H7 (cell line): ENCODE data around the gene RAB15. TPM values are rescaled to one million over a fixed set of nuclear protein-coding genes. Genes with fewer than 3 reads are reported as not detected.

Experiments used
- DNase-seq: peaks from one replicate; pipeline ENCODE4 v3.0.0; 2012
- H3K27me3 ChIP-seq: 2 replicates; pipeline ENCODE4 v1.6.0; 2011; ENCODE audit warnings: mild to moderate bottlenecking, low read length; ENCODE audit not compliant: control insufficient read depth, insufficient read depth
- H3K36me3 ChIP-seq: replicated peaks from 2 replicates; pipeline ENCODE4 v1.5.1; 2011; ENCODE audit warnings: low read length; ENCODE audit not compliant: control insufficient read depth, insufficient read depth
- H3K4me3 ChIP-seq: 2 replicates; pipeline ENCODE4 v1.5.1; 2011; ENCODE audit warnings: low read depth, mild to moderate bottlenecking, control low read depth, low read length, moderate library complexity; ENCODE audit not compliant: insufficient read depth
- total RNA-seq: library from RNA; depleted of rRNA; stranded (reverse); fragments of >200 nt; shearing (Covaris generic); gene quantifications from 2 replicates; pipeline ENCODE4 v1.2.3, GENCODE V29; 2014

Gene RAB15
- total RNA-seq, 1 experiment from 2014 or later = 48.3 TPM

GRCh38 chr14:64955297-64955696 is 16.8 kb downstream of the RAB15 start:
- H3K4me3 ChIP-seq = no peak overlapping the region
- DNase-seq = no peak
- H3K36me3 ChIP-seq = peaks cover 9% of the 10 kb centered on the region
- no peaks in the 10 kb centered on the region for H3K27me3 ChIP-seq

GRCh38 chr14:64954491-64955240 is 17.5 kb downstream of the RAB15 start:
- H3K4me3 ChIP-seq = no peak overlapping the region

GRCh38 chr14:64953661-64954060 is 18.5 kb downstream of the RAB15 start:
- H3K36me3 ChIP-seq = peaks cover 9% of the 10 kb centered on the region
- no peak overlapping the region for H3K4me3 ChIP-seq
- peak; percentile 3 for DNase-seq
- H3K27me3 ChIP-seq = no peaks in the 10 kb centered on the region

More at GRCh38 chr14:64954491-64955240, 17.5 kb downstream of the RAB15 start:
- DNase-seq = peak; percentile 20
- Histone ChIP-seq H3K27me3 (no peaks in the 10 kb centered on the region), H3K36me3 (peaks cover 9% of the 10 kb centered on the region)

GRCh38 chr14:64953310-64953654 is 18.9 kb downstream of the RAB15 start:
- H3K27me3 ChIP-seq = no peaks in the 10 kb centered on the region

GRCh38 chr14:64952598-64953309 is 19.4 kb downstream of the RAB15 start:
- Histone ChIP-seq H3K4me3 (no peak overlapping the region), H3K27me3 (no peaks in the 10 kb centered on the region), H3K36me3 (peaks cover 12% of the 10 kb centered on the region)
- peak; percentile 69 for DNase-seq

More at GRCh38 chr14:64953310-64953654, 18.9 kb downstream of the RAB15 start:
- no peak for DNase-seq
- Histone ChIP-seq H3K4me3 (no peak overlapping the region), H3K36me3 (peaks cover 10% of the 10 kb centered on the region)

- Histone ChIP-seq H3K36me3 (peaks cover 12% of the 10 kb centered on the region), H3K4me3 (no peak overlapping the region), H3K27me3 (no peaks in the 10 kb centered on the region)
- DNase-seq = no peak
These were observed 20.4 kb downstream of the RAB15 start for GRCh38 chr14:64951724-64952123.

- H3K4me3 ChIP-seq = no peak overlapping the region
- peaks cover 12% of the 10 kb centered on the region for H3K36me3 ChIP-seq
- DNase-seq = peak; percentile 4
These were observed 20.8 kb downstream of the RAB15 start for GRCh38 chr14:64951291-64951690.

GRCh38 chr14:64950889-64951288 is 21.2 kb downstream of the RAB15 start:
- no peak overlapping the region for H3K4me3 ChIP-seq

More at GRCh38 chr14:64951291-64951690, 20.8 kb downstream of the RAB15 start:
- no peaks in the 10 kb centered on the region for H3K27me3 ChIP-seq

GRCh38 chr14:64948612-64949210 is 23.4 kb downstream of the RAB15 start:
- no peaks in the 10 kb centered on the region for H3K27me3 ChIP-seq
- peak; percentile 9 for DNase-seq
- H3K4me3 ChIP-seq = no peak overlapping the region

More at GRCh38 chr14:64950889-64951288, 21.2 kb downstream of the RAB15 start:
- DNase-seq = no peak
- Histone ChIP-seq H3K36me3 (peaks cover 12% of the 10 kb centered on the region), H3K27me3 (no peaks in the 10 kb centered on the region)

GRCh38 chr14:64947710-64948611 is 24.2 kb downstream of the RAB15 start:
- DNase-seq = peak; percentile 23
- H3K36me3 ChIP-seq = peaks cover 12% of the 10 kb centered on the region
- no peaks in the 10 kb centered on the region for H3K27me3 ChIP-seq
- H3K4me3 ChIP-seq = no peak overlapping the region

More at GRCh38 chr14:64948612-64949210, 23.4 kb downstream of the RAB15 start:
- H3K36me3 ChIP-seq = peaks cover 12% of the 10 kb centered on the region

GRCh38 chr14:64946310-64947045 is 25.7 kb downstream of the RAB15 start:
- H3K36me3 ChIP-seq = peaks cover 9% of the 10 kb centered on the region
- no peak overlapping the region for H3K4me3 ChIP-seq
- H3K27me3 ChIP-seq = no peaks in the 10 kb centered on the region
- no peak for DNase-seq

GRCh38 chr14:64945431-64946178 is 26.5 kb downstream of the RAB15 start:
- Histone ChIP-seq H3K36me3 (peaks cover 7% of the 10 kb centered on the region), H3K27me3 (no peaks in the 10 kb centered on the region), H3K4me3 (no peak overlapping the region)
- peak; percentile 4 for DNase-seq

- Histone ChIP-seq H3K4me3 (no peak overlapping the region), H3K27me3 (no peaks in the 10 kb centered on the region), H3K36me3 (peaks cover 7% of the 10 kb centered on the region)
- no peak for DNase-seq
These were observed 27.3 kb downstream of the RAB15 start for GRCh38 chr14:64944861-64945260.
